GM18499 (cell line): ENCODE results near the gene SORCS2.
A peak's percentile ranks its signal among the peaks of the same experiment; 100 is the strongest.

Experiments
- ATAC-seq: cut with Tn5 transposase; IDR thresholded peaks from one replicate; pipeline ENCODE4 v1.9.1; 2021; ENCODE audit warnings: moderate number of reproducible peaks; ENCODE audit not compliant: insufficient read depth, unreplicated experiment

The SORCS2 gene

GRCh38 chr4:7767966-7768365, 575.6 kb downstream of the SORCS2 start:
- no peak for ATAC-seq

GRCh38 chr4:7768736-7769135, 576.4 kb downstream of the SORCS2 start:
- ATAC-seq = no peak

- no peak for ATAC-seq
Observed at GRCh38 chr4:7769396-7770223, 577.3 kb downstream of the SORCS2 start.

GRCh38 chr4:7770224-7771050, 578.1 kb downstream of the SORCS2 start:
- ATAC-seq = no peak

- ATAC-seq = no peak
Observed at GRCh38 chr4:7771056-7771455, 578.7 kb downstream of the SORCS2 start.

- ATAC-seq = peak; percentile 84
Observed at GRCh38 chr4:7771541-7772507, 579.5 kb downstream of the SORCS2 start.

GRCh38 chr4:7772711-7773385, 580.5 kb downstream of the SORCS2 start:
- no peak for ATAC-seq

GRCh38 chr4:7773401-7774180, 581.3 kb downstream of the SORCS2 start:
- ATAC-seq = no peak

GRCh38 chr4:7774301-7775294, 582.3 kb downstream of the SORCS2 start:
- ATAC-seq = no peak

- ATAC-seq = no peak
Observed at GRCh38 chr4:7775396-7775795, 583.1 kb downstream of the SORCS2 start.

- no peak for ATAC-seq
Observed at GRCh38 chr4:7777017-7777710, 584.8 kb downstream of the SORCS2 start.

- ATAC-seq = no peak
Observed at GRCh38 chr4:7777871-7778509, 585.7 kb downstream of the SORCS2 start.

- no peak for ATAC-seq
Observed at GRCh38 chr4:7778510-7779431, 586.4 kb downstream of the SORCS2 start.

- no peak for ATAC-seq
Observed at GRCh38 chr4:7779432-7779768, 587.1 kb downstream of the SORCS2 start.

GRCh38 chr4:7780751-7781348, 588.5 kb downstream of the SORCS2 start:
- ATAC-seq = no peak
